Upper lobe of left lung (tissue), 6 donors: Measurements from ENCODE around the gene CLNK. TPM values are rescaled to one million over a fixed set of nuclear protein-coding genes. Genes with fewer than 3 reads are reported as not detected.

Source experiments
- ATAC-seq, 2 donors: fragments of 200-7000 bp; cut with Tn5 transposase; one replicate each; pipeline ENCODE4 v1.9.1; 2022; ENCODE audit warnings: mild to moderate bottlenecking in 2 of 2, moderate library complexity in 2 of 2; ENCODE audit not compliant: low FRiP score in 2 of 2
- DNase-seq, 2 donors: peaks; one replicate each; pipeline ENCODE4 v3.0.0-alpha.2; 2019 to 2020
- H3K27ac ChIP-seq, 4 donors: fragments of 200-600 bp; sonication (generic); one replicate each; pipeline ENCODE4 v1.5.1; 2016 to 2019
- H3K27me3 ChIP-seq, 4 donors: fragments of 200-600 bp; sonication (generic); one replicate each; pipeline ENCODE4 v1.5.1; 2017 to 2019
- H3K36me3 ChIP-seq, 4 donors: fragments of 200-600 bp; sonication (generic); one replicate each; pipeline ENCODE4 v1.5.1; 2016 to 2019
- H3K4me1 ChIP-seq, 4 donors: fragments of 200-600 bp; sonication (generic); one replicate each; pipeline ENCODE4 v1.5.1; 2018 to 2019
- H3K4me3 ChIP-seq, 4 donors: fragments of 200-600 bp; sonication (generic); one replicate each; pipeline ENCODE4 v1.5.1; 2017 to 2019; ENCODE audit warnings: mild to moderate bottlenecking in 2 of 4, moderate library complexity in 1 of 4
- H3K9me3 ChIP-seq, 4 donors: fragments of 200-600 bp; sonication (generic); one replicate each; pipeline ENCODE4 v1.5.1; 2018 to 2019
- EP300 ChIP-seq, 4 donors: sonication (generic); formaldehyde crosslinking; IDR thresholded peaks; one replicate each; pipeline ENCODE4 v1.5.1; 2017; ENCODE audit warnings: antibody characterized with exemption in 4 of 4, control low read depth in 2 of 4
- POLR2A ChIP-seq, 4 donors: fragments of 450-650 bp; IDR thresholded peaks; one replicate each; pipeline ENCODE4 v1.5.1; 2016 to 2017; ENCODE audit warnings: antibody characterized with exemption in 4 of 4, mild to moderate bottlenecking in 2 of 4
- POLR2AphosphoS5 ChIP-seq, 2 donors: sonication (generic); formaldehyde crosslinking; IDR thresholded peaks; one replicate each; pipeline ENCODE4 v1.5.1; 2017; ENCODE audit warnings: antibody characterized with exemption in 2 of 2
- WGBS, 2 donors: methylation state at CpG; one replicate each; pipeline ENCODE4 v1.1.5; 2017 to 2018; 5-methylcytosine and 5-hydroxymethylcytosine counted together
- total RNA-seq, 6 donors: library from RNA; depleted of rRNA in 4 of 6; stranded (reverse); fragments of >200 nt in 4 of 6; gene quantifications; one replicate each; pipeline versions ENCODE4 v1.1.0 to v1.2.1, GENCODE V29; 2016 to 2021
- TF ChIP-seq, protein P1 (sequence below), 6 experiments: fragments of 450-650 bp in 4 of 6; fragments of 200-600 bp in 2 of 6; sonication (generic) in 2 of 6; IDR thresholded peaks; one replicate each; pipeline ENCODE4 v1.5.1; 2016 to 2019; ENCODE audit warnings: antibody characterized with exemption in 6 of 6
- donor health status: DM: no; HTN: no; CAD: no; lungs with moderate emphysema.
- donor health status: DM: no; HTN: yes; CAD: no; lungs with severe emphysema.

The CLNK gene
- total RNA-seq, 6 donors from 2014 or later, result 0.14 to 0.69 (median 0.20) TPM; not detected in 3

DNA sequence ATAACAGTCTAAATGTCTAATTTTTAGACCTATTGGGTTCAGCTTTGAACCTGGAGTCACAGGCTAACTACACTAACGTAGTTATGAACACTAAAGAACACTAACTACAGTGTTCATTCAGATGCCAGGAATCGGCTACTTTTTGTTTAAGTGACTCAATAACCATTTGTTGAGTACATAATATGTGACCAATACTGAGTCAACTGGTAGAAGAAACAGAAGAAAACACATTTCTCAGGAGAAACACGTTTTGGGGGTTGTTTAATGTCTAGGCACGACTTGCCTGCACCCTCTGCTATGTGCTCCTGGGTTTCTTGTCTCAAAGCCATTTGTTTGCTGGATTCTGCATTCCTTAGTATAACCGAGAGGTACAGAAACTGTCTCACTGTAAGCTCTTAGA, 18.6 kb upstream of the CLNK start:
- WGBS, 2 donors, result 70 to 73% methylated on average over 5 of the region's 5 CpGs
- Histone ChIP-seq H3K4me1 (no peaks in the 10 kb centered on the region), H3K4me3 (no peak overlapping the region), H3K27ac (no peak overlapping the region), H3K9me3 (no peaks in the 10 kb centered on the region), H3K36me3 (no peaks in the 10 kb centered on the region), H3K27me3 (no peaks in the 10 kb centered on the region)
- TF ChIP-seq, protein P1, sequence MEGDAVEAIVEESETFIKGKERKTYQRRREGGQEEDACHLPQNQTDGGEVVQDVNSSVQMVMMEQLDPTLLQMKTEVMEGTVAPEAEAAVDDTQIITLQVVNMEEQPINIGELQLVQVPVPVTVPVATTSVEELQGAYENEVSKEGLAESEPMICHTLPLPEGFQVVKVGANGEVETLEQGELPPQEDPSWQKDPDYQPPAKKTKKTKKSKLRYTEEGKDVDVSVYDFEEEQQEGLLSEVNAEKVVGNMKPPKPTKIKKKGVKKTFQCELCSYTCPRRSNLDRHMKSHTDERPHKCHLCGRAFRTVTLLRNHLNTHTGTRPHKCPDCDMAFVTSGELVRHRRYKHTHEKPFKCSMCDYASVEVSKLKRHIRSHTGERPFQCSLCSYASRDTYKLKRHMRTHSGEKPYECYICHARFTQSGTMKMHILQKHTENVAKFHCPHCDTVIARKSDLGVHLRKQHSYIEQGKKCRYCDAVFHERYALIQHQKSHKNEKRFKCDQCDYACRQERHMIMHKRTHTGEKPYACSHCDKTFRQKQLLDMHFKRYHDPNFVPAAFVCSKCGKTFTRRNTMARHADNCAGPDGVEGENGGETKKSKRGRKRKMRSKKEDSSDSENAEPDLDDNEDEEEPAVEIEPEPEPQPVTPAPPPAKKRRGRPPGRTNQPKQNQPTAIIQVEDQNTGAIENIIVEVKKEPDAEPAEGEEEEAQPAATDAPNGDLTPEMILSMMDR (IDR thresholded peaks at IDR 0.05), result no peak
- TF ChIP-seq EP300 (IDR thresholded peaks at IDR 0.05) (no peak), POLR2A (IDR thresholded peaks at IDR 0.05) (no peak), POLR2AphosphoS5 (IDR thresholded peaks at IDR 0.05) (no peak)
- DNase-seq, result no peak
- ATAC-seq, result no peak

DNA sequence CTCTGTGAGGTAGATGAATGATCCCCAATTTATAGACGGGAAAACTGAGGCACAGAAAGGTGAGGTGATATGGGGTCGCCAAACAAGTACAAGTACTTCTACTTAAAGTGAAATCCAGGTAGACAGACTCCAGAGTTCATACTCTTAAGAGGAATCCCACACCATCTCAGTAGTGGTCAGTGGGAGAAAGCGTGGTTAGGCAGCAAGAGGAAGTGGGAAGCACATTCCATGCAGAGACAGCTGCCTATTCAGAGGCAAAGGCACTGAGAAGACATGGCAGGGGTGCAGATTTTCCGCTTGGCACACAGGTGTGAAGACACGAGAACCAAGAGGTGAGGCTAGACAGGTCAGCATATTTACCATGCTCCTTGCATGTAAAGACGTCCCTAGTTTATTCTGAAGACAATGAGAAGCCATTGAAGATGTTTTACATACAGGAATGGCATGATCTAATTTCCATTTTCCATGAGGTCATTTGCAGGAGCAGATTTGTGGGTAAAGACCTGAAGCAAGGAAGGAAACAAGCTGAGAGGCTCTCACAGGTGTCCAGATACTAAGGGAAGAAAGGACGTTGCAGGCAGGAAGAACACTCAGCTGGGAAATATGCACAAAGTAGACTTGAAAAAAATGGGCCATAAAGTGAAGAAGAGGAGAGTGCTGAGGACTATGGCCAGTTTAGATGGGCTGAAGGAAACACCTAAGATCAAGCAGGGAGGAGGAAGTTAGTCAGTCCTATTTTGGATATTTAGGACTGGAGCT, 17.3 kb upstream of the CLNK start:
- 71 to 77% methylated on average over 7 of the region's 7 CpGs for WGBS, 2 donors
- DNase-seq, result no peak
- Histone ChIP-seq H3K9me3 (no peaks in the 10 kb centered on the region), H3K4me1 (no peaks in the 10 kb centered on the region), H3K27me3 (no peaks in the 10 kb centered on the region), H3K27ac (no peak overlapping the region), H3K4me3 (no peak overlapping the region), H3K36me3 (no peaks in the 10 kb centered on the region)
- TF ChIP-seq, protein P1 (IDR thresholded peaks at IDR 0.05), result no peak
- TF ChIP-seq POLR2A (IDR thresholded peaks at IDR 0.05), result no peak
- no peak for TF ChIP-seq EP300 (IDR thresholded peaks at IDR 0.05)
- TF ChIP-seq POLR2AphosphoS5 (IDR thresholded peaks at IDR 0.05), result no peak
- ATAC-seq, result no peak

DNA sequence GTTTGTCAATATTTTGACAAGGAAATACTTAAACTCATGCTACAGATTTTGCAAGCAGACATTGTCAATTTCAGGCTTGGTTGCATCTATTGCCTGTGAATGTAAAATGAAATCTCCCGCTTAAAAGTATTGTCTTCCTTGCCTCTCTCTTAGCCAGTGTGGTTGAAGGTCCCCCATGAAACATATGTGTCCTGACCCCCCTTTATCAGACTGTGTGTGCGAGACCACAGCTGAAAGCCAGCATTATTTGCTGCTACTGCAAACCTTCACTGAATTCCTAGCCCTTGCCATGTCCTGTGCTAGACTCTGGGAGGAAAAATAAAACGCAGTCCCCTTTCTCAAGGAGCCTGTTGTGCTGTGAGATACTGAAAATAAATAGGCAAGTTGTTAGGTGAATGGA, 16.6 kb upstream of the CLNK start:
- ATAC-seq, result no peak
- Histone ChIP-seq H3K36me3 (no peaks in the 10 kb centered on the region), H3K4me3 (no peak overlapping the region), H3K27me3 (no peaks in the 10 kb centered on the region), H3K4me1 (no peaks in the 10 kb centered on the region), H3K27ac (no peak overlapping the region), H3K9me3 (no peaks in the 10 kb centered on the region)
- TF ChIP-seq, protein P1 (IDR thresholded peaks at IDR 0.05), result no peak
- TF ChIP-seq POLR2A (IDR thresholded peaks at IDR 0.05) (no peak), POLR2AphosphoS5 (IDR thresholded peaks at IDR 0.05) (no peak), EP300 (IDR thresholded peaks at IDR 0.05) (no peak)
- 65 to 70% methylated on average over 3 of the region's 3 CpGs for WGBS, 2 donors
- no peak for DNase-seq

DNA sequence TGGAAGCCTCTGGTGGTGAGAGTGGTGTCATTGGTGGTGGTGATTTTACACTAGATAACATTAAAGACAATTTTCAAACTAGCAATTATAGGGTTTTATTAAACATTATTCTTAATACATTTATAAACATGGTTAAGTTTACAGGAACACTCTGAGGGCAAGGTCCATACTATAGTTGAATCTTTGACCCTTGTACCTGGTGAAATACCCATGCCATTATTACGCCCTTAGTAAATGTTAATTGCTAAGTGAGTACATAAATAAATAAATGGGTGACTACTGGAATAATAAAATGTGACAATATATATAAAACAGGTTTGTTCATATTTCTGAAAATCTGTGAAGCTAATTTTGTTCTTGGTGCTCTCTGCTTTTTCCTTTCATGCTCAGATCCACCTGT, 13.6 kb upstream of the CLNK start:
- no peak for ATAC-seq
- 93 to 97% methylated on average over 1 of the region's 1 CpG for WGBS, 2 donors
- no peak overlapping the region for H3K4me3 ChIP-seq
- H3K9me3 ChIP-seq, result no peaks in the 10 kb centered on the region
- no peaks in the 10 kb centered on the region for H3K36me3 ChIP-seq
- H3K27ac ChIP-seq, result no peak overlapping the region
- no peak for DNase-seq
- H3K4me1 ChIP-seq, result no peaks in the 10 kb centered on the region
- no peaks in the 10 kb centered on the region for H3K27me3 ChIP-seq
- TF ChIP-seq POLR2A (IDR thresholded peaks at IDR 0.05) (no peak), EP300 (IDR thresholded peaks at IDR 0.05) (no peak), POLR2AphosphoS5 (IDR thresholded peaks at IDR 0.05) (no peak)
- TF ChIP-seq, protein P1 (IDR thresholded peaks at IDR 0.05), result no peak

DNA sequence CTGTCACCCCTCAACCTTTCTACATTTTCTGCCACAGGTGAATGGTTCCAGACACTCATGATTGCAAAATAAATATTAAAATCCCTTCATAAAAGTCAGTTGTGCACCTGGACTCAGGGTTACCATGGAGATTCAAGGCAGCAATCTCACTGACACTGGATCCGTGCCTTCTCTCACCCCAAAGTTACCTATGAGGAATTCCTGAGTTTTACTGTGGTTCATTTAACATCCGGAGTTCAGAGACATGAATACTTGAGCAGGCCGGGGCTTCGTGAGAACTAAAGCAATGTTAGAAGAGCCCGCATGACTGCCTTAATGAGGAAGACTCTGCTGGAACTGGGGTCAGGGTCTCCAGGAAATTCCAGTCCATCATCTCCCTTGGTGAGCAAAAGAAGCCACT, 12.5 kb upstream of the CLNK start:
- no peak overlapping the region for H3K4me3 ChIP-seq
- no peaks in the 10 kb centered on the region for H3K9me3 ChIP-seq
- no peaks in the 10 kb centered on the region for H3K36me3 ChIP-seq
- no peaks in the 10 kb centered on the region for H3K4me1 ChIP-seq
- DNase-seq, result no peak
- no peak overlapping the region for H3K27ac ChIP-seq
- no peaks in the 10 kb centered on the region for H3K27me3 ChIP-seq
- no peak for TF ChIP-seq POLR2AphosphoS5 (IDR thresholded peaks at IDR 0.05)
- no peak for TF ChIP-seq EP300 (IDR thresholded peaks at IDR 0.05)
- TF ChIP-seq, protein P1 (IDR thresholded peaks at IDR 0.05), result no peak
- no peak for TF ChIP-seq POLR2A (IDR thresholded peaks at IDR 0.05)
- WGBS, 2 donors, result 62 to 80% methylated on average over 5 of the region's 5 CpGs
- no peak for ATAC-seq
